Umbilical cord (tissue), 2 donors: ENCODE measurements around the gene SPINT1. TPM values are rescaled to one million over a fixed set of nuclear protein-coding genes. Genes with fewer than 3 reads are reported as not detected.
"Not testable (repeated sequence)": the region's sequence is repeated elsewhere in the genome, so short reads cannot be mapped to it uniquely, and the experiment has no call there.

Experiments used
- DNase-seq: peaks from one replicate; pipeline ENCODE4 v3.0.0-alpha.2; 2015; ENCODE audit warnings: low spot score
- total RNA-seq: library from RNA; depleted of rRNA; stranded (reverse); fragments of >200 nt; gene quantifications from one replicate; pipeline ENCODE4 v1.2.3, GENCODE V29; 2014; ENCODE audit warnings: low replicate concordance; ENCODE audit not compliant: insufficient read depth

SPINT1 gene
- total RNA-seq, 1 donor from 2014 or later: 16.6 TPM

GRCh38 chr15:40857601-40858341, 13.9 kb downstream of the SPINT1 start:
- DNase-seq: peak; percentile 87

DNA sequence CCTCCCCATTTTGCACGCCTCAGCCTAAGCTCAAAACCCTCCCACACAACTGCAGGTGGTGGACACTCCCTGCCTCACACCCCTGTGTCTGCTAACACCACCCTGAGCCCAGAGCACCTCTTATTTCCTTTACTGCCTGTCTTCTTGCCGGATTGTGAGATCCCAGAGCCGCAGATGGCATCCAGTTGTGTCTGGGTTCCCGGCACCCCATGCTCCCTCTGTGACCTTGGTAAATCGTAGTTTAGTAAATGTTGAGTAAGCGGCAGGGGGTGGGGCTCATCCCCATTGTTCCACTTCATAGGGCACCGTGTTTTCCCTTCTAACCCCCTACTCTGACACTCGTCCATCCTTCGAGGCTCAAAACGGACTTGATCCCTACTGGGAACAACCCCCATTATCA, 14.9 kb downstream of the SPINT1 start:
- DNase-seq: no peak

DNA sequence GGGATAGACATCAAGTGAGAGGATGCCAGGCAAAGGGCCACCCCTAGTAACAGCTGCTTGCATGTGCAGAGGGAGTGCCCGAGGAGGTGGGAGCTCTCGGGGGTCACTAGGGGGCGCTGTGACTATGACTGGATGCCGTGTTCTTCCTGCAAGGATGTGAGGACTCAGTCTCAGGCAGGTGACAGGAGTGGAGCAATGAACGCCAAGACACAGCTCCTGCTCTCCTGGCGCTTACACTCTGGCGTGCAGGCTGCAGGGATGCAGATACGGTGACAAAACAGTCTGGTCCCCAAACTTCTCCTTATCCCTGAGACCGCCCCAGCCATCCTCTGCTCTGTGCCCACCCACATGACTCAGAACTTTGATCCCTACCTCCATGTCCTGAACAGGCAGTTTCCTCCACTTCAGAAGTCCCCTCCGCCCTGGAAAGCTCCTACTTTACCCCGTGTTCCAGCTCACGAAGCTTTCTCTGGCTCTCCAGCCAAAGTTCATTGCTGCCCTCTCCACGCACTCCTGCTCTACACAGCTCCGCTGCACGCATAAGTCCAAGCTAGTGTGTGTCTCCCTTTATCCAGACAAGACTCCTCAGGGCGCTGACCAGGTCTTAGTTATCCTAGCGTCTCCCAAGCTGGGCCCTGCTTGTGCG, 15.5 kb downstream of the SPINT1 start:
- DNase-seq: peak; percentile 52

GRCh38 chr15:40861147-40861546, 17.3 kb downstream of the SPINT1 start:
- DNase-seq: not testable (repeated sequence)

- DNase-seq: no peak
These were observed 19.9 kb downstream of the SPINT1 start for GRCh38 chr15:40863660-40864270.

GRCh38 chr15:40867199-40867598, 23.4 kb downstream of the SPINT1 start:
- DNase-seq: no peak

DNA sequence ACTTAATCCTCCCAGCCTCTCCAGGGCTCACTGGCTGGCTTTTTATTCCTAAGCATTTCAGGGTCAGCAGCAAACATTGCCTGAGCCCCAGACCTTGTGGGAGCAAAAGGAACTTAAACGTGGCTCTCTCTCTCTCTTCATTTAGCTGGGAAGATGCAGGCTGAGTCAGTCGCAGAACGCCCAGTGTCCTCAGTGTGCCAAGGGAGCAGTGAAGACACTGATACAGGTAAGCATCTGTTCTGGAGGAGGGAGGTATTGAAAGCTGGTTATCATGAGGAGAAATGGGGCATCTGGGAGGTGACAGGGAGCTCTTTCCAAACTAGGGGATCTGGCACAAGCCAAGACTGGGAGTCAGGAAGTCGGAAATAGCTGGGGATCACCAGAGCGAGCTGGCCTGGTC, 25.8 kb downstream of the SPINT1 start:
- no peak for DNase-seq

DNA sequence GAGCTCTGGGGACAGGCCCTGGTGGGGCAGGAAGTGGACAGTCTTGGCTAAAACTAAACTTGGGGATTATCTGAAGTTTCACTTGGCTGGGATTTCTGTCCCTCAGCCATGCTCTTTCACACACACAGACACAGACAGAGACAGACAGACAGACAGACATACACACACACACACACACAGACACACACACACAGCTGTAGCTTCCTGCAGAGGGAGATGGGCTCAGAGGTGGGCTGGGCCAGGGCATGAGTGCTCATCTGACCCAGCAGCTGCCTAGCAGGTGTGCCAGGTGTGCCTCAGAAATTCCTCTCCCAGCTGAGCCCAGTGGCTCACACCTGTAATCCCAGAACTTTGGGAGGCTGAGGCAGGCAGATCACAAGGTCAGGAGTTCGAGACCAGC, 26.9 kb downstream of the SPINT1 start:
- DNase-seq: no peak

DNA sequence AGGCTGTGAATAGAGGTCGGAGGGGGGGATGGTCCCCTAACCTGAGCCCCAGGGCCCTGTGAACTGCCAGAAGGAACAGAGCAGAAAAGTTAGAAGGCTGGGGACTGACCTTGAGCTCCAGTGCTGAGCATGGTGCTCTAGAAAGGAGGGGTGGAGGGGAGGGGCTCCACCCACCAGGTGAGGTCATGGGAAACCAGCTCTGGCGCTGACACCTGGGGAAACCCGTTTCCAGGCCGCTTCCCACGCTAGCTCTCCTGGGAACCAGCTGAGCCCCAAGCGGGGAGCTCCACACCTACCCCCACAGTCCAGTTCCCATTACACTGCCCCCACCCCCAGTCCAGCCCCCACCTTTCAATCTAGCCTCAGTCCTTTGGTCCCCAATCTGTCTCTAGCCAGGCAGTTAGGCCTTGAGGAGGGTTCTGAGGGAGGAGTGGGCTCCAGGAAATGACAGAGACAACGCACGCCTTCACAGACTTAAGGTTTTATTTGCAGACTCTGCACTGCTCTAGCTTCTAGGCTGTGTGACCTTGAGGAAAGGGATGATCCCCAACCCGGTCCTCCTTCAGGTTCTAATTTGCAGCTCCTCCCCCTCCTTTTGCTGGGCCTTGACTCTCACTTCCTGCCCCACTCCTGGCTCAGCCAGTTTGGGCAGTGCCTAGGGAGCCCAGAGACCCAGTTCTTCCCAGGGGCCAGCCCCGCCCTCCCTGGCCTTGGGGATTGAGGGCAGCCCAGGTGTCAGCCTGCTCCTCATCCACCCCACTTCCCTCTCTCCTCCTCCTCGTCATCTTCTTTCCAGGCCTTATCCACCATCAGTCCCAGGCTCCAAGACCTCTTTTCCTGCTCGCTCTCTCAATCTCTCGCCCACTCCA, 28.1 kb downstream of the SPINT1 start:
- DNase-seq: peak; percentile 34

- no peak for DNase-seq
These were observed 29.2 kb downstream of the SPINT1 start for GRCh38 chr15:40872791-40873693.

- peak; percentile 46 for DNase-seq
These were observed 30.1 kb downstream of the SPINT1 start, which contains the start of gene RHOV for GRCh38 chr15:40873694-40874561. Gene RHOV (minus strand): TSS chr15:40874234. CDS start chr15:40874139, 95 bp downstream.

DNA sequence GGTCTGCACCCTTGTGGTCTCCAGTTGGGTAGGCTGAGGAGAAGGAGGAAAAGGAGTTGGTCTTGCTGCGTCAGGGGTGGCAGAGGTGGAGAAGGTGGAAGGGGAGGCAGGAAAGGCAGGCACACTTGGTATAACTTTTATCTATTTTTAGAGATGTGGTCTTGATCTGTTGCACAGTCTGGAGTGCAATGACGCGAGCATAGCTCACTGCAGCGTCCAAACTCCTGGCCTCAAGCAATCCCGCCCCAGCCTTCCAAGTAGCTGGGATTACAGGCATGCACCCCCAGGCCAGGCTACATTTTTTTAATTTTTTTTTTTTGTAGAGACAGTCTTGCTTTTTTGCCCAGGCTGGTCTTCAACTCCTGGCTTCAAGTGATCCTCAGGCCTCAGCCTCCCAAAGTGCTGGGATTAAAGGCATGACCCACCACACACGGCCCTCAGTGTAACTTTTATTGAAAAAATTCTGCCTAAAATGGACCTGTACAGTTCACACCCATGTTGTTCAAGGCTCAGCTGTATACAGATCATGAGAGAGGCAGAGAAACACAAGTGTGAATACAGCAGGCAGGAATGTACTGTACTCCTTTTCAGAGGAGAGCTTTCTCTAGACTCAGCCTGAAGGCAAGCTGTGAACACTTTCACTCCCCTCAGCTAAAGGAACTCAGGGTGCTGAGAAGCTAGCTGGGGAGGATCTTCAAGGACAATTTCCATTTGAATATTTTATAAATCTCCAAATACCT, 32.3 kb downstream of the SPINT1 start:
- DNase-seq: no peak

GRCh38 chr15:40877694-40878093, 33.8 kb downstream of the SPINT1 start:
- no peak for DNase-seq

DNA sequence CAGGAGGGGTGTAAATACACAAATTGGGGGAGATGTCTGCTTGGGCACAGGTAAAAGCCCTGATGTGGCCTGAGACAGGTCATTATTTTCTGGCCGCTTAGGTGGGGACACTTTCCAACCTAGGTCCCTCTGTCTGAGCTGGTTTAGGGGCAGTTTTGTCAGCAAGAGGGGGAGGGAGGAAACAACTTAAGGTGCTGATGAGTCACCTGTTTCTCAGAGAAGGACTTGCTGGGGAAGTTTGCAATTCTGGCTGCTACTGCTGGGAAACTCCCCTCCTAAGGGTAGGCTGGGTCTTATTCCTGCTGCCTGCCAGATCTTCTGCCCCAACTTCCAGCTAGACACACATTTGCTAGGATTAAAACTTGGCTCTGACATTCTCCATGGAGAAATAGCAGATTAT, 34.9 kb downstream of the SPINT1 start:
- peak; percentile 38 for DNase-seq

DNA sequence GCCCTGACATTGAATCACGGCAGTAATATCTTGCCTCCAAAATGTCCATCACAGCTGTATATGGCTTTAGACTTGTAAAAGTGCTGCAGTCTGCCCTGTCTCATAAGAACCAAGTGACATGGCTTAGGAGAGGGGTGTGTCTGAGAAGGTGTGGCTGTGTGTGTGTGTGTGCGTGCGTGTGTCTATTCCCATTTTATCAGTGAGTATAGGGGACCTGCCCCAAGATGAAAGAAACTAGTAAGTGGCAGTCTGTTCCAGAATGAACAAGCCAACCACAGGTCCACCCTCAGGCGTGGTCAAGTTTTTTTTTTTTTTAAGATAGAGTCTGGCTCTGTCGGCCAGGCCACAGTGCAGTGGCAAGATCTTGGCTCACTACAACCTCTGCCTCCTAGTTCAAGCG, 35.8 kb downstream of the SPINT1 start:
- no peak for DNase-seq

DNA sequence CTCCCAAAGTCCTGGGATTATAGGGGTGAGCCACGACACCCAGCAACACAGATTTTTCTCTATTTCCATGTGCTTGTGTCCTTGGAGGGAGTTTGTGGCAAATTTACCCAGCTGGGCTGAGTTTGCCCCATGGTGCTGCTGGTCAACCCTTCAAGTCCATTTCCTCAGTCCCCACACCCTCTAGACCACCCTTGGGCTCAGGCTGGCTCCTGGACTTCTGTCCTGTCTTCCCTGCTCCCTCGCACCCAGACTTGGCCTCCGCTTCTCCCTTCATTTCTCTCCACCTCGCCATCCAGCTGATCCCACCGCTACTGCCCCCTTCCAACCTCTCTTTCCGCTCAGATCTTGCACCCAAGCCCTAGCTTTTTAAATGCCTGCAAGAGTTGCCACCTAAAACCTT, 37.5 kb downstream of the SPINT1 start:
- no peak for DNase-seq

- DNase-seq: no peak
These were observed 42.7 kb downstream of the SPINT1 start for GRCh38 chr15:40886586-40886985.

- no peak for DNase-seq
These were observed 45.3 kb downstream of the SPINT1 start for GRCh38 chr15:40889112-40889511.

DNA sequence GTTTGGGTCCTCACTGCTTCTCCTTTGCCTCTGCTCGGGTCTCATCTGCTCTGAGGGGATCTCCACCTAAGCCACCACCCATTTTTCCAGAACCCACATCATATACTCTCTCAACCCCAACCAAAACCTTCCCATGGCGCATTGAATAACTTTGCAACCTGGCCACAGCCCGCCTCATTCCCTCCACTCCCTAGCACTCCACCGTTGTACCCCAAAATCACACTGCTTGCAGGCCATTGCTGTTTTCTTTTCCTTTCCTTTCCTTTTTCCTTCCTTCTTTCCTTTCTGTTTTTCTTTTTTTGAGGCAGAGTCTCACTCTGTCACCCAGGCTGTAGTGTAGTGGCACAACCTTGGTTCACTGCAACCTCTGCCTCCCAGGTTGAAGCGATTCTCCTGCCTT, 47.3 kb downstream of the SPINT1 start:
- no peak for DNase-seq
